Astrocyte of the cerebellum (primary cell): Measurements from ENCODE around the gene MARCHF11.

Experiments
- DNase-seq: peaks from one replicate; pipeline ENCODE4 v3.0.0-alpha.2; 2011; ENCODE audit warnings: low read depth
- H3K4me3 ChIP-seq: 2 replicates; pipeline ENCODE4 v1.5.1; 2011; ENCODE audit warnings: mild to moderate bottlenecking, low read depth, low read length, moderate library complexity
- in situ Hi-C: cut with HindIII; loops from 2 replicates; pipeline ENCODE4 v1.10.0; 2017; ENCODE audit warnings: low sequenced_read_pairs
- TF ChIP-seq, protein P1 (sequence below): IDR thresholded peaks from 2 replicates; pipeline ENCODE4 v1.5.1; 2012; ENCODE audit warnings: low read length, low read depth, moderate library complexity, mild to moderate bottlenecking; ENCODE audit errors: missing control alignments

Gene MARCHF11

DNA sequence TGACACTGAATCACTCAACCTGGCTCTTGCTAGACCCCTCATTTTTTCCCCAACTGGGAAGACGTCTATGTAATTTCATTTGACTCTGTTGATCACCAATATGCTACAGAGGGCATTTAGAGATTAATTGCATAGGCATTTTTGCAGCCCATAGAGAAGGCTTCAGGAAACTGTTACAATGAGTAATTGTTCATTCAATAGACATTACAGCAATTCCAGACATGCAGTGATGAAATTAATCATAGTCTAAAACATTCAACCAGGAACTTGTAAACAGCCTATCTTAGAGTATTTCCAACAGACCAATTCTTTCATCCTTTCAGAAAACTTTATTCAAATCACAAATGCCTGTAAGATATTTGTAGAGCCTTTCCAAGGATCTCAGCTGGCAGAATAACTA lies 122.3 kb downstream of the MARCHF11 start:
- TF ChIP-seq, protein P1, sequence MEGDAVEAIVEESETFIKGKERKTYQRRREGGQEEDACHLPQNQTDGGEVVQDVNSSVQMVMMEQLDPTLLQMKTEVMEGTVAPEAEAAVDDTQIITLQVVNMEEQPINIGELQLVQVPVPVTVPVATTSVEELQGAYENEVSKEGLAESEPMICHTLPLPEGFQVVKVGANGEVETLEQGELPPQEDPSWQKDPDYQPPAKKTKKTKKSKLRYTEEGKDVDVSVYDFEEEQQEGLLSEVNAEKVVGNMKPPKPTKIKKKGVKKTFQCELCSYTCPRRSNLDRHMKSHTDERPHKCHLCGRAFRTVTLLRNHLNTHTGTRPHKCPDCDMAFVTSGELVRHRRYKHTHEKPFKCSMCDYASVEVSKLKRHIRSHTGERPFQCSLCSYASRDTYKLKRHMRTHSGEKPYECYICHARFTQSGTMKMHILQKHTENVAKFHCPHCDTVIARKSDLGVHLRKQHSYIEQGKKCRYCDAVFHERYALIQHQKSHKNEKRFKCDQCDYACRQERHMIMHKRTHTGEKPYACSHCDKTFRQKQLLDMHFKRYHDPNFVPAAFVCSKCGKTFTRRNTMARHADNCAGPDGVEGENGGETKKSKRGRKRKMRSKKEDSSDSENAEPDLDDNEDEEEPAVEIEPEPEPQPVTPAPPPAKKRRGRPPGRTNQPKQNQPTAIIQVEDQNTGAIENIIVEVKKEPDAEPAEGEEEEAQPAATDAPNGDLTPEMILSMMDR: no peak
- no peak overlapping the region for H3K4me3 ChIP-seq
- no peak for DNase-seq
- in situ Hi-C loops: no loop called here

DNA sequence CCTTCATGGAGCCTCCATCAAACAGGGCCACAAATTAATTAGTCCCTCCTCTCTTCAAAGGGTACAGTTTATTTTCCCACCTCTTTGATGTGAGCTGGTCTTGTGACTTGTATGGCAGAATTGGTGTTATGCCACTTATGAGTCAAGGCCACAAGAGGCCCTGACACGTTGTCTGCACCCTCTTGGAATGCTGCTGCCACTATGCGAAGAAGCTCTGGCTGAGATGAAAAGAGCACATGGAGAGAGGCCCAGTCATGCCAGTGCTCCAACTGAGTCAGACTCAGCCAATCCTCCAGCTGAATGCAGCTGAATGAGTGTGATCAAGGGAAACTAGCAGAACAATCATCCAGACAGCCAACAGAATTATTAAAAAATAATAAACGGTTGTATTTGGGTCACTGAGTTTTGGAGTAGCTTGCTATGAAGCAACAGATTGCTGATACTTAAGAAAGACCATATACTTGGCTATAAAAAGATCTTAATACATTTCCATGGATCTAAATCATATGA lies 128.3 kb downstream of the MARCHF11 start:
- no peak overlapping the region for H3K4me3 ChIP-seq
- in situ Hi-C loops: no loop called here
- no peak for DNase-seq
- TF ChIP-seq, protein P1: no peak

DNA sequence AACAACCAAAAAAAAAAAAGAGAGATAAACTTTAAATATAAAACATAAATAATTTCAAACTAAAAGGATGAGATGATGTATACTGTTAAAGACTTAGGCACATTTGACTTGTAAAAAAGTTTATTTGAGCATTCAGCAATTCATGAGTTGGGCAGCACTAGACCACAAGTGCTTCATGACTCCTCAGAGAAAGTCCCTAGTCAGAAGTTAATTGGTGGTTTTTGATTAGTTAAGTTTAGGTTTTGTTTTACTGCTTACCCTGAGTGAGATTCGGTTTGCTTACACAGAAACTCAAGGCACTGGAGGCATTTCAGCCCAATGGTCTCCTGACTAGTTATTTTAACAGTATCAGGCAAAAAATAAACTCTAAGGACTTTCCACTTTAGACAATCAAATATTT lies 129.2 kb downstream of the MARCHF11 start:
- TF ChIP-seq, protein P1: no peak
- in situ Hi-C loops: no loop called here
- DNase-seq: no peak
- H3K4me3 ChIP-seq: no peak overlapping the region

DNA sequence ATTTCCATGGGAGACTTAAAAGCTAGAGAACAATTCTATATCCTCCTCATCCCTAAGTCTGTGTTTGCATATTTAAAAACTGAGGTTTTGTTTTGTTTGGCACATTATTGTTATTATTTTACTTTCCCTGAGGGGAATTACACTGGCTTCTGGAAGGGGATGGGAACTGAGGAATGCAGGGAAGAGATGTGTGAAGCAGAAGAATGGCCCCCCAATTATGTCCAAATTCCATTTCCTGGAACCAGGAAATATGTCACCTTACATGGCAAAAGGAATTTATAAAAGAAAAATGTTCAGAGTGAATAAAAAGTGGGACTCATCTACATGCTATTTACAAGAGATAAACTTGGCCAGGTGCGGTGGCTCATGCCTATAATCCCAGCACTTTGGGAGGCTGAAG lies 129.8 kb downstream of the MARCHF11 start:
- TF ChIP-seq, protein P1: no peak
- in situ Hi-C loops: no loop called here
- DNase-seq: no peak
- no peak overlapping the region for H3K4me3 ChIP-seq

DNA sequence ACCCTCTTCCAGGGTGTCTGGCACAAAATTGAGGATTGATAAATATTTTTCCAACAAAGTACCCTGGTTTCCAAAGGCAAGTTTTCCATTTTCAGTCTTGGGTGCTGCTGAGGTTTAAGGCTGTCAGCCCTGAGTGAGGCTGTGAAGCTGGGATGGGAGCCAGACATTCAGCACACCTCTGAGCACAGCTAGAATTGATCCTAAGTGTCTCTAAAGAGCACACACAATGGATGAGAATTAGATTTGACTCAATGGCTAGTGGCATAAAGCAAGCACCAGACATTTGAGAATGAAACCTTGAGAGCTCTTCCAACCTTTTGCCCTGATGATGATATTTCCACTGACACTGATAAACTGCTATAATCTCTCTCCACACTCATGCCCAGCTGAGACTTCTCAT lies 131.5 kb downstream of the MARCHF11 start:
- TF ChIP-seq, protein P1: no peak
- in situ Hi-C loops: no loop called here
- H3K4me3 ChIP-seq: no peak overlapping the region
- no peak for DNase-seq

DNA sequence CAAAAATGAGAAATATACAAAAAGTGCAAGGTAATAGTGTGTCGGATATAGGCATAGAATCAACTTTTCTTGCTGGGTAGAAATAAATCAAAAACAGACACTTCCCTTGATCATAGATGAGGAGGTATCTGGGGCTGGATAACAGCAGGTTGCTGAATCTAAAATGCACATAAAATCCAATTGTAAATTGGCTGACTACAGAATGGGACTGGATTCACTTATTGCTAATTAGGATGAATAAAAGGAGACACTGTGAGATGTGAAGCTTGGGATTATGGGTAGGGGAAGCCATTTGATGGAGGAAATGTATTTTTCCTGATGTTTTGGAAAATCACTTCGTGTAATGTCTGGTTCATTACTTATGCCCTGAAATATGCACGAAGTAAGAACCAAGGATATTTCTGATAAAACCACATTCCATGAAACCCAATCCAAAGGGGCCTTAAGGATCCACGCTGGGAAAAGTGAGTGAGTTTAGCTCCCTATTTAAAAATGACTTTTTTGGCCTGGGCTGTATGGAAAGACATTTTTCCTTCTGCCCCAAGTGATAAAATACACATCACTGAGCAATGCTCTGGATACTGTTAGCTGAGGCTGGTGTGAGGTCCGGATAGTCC lies 136.1 kb downstream of the MARCHF11 start:
- in situ Hi-C loops: no loop called here

More for the DNA sequence above, 136.1 kb downstream of the MARCHF11 start:
- TF ChIP-seq, protein P1: no peak
- H3K4me3 ChIP-seq: no peak overlapping the region
- no peak for DNase-seq
